ENCODE measurements around the gene COG5. TPM values are rescaled to one million over a fixed set of nuclear protein-coding genes. Genes with fewer than 3 reads are reported as not detected.

The COG5 gene
- total and polyA plus RNA-seq, 2 of the 4 experiments (the other 2 are of a cell fraction), result 18.5 to 27.4 TPM

- in situ Hi-C loops (cut with MboI; ENCODE audit: low sequenced_read_pairs), result no loop called here
- no CpG with 5 or more reads among the region's 1 CpG for WGBS, 2 experiments (ENCODE audit: extremely low coverage in 2 of 2, insufficient read length in 1 of 2)
Observed at GRCh38 chr7:107450970-107451369, 112.8 kb downstream of the COG5 start.

More at GRCh38 chr7:107450970-107451369, 112.8 kb downstream of the COG5 start:
- TF ChIP-seq NFE2L2 (IDR thresholded peaks at IDR 0.05; ENCODE audit: low read depth, low read length), result no peak
- TF ChIP-seq CEBPB (IDR thresholded peaks at IDR 0.05; ENCODE audit: low read depth, low read length), result no peak
- TF ChIP-seq BHLHE40 (IDR thresholded peaks at IDR 0.05; ENCODE audit: low read depth, low read length), result no peak
- TF ChIP-seq USF2 (IDR thresholded peaks at IDR 0.05; ENCODE audit: low read depth, low read length), result no peak
- TF ChIP-seq RAD21 (IDR thresholded peaks at IDR 0.05; ENCODE audit: low read length), result no peak
- TF ChIP-seq RCOR1 (IDR thresholded peaks at IDR 0.05; ENCODE audit: insufficient replicate concordance, low read length), result no peak
- no peak for TF ChIP-seq MAZ (IDR thresholded peaks at IDR 0.05; ENCODE audit: borderline replicate concordance, low read depth, low read length)
- no peak for TF ChIP-seq ELK1 (IDR thresholded peaks at IDR 0.05; ENCODE audit: borderline replicate concordance, low read depth, low read length)
- H3K56ac ChIP-seq (ENCODE audit: extremely low read depth, insufficient read depth, low read length), result no peak overlapping the region
- H2BK15ac ChIP-seq (ENCODE audit: low read depth, low read length), result no peak overlapping the region
- H3K36me3 ChIP-seq (ENCODE audit: control insufficient read depth, insufficient read depth, low read length), result no peaks in the 10 kb centered on the region
- H3K4me3 ChIP-seq (ENCODE audit: insufficient read depth, low read depth, low read length), result no peak overlapping the region
- H3K9me3 ChIP-seq (ENCODE audit: control insufficient read depth, insufficient read depth, low read length), result no peaks in the 10 kb centered on the region
- H2AK5ac ChIP-seq (ENCODE audit: low read depth, low read length), result no peak overlapping the region
- H4K8ac ChIP-seq (ENCODE audit: low read depth in 2 of 2, low read length in 2 of 2), result no peak overlapping the region
- no peak overlapping the region for H4K5ac ChIP-seq (ENCODE audit: low read depth, low read length)
- no peak overlapping the region for H3K23ac ChIP-seq (ENCODE audit: low read depth, low read length)
- H2AFZ ChIP-seq (replicated peaks; ENCODE audit: low read length, poor library complexity), result no peak overlapping the region
- no peak overlapping the region for H3K18ac ChIP-seq (ENCODE audit: low read depth, low read length)
- no TSS peak for BruUV-seq (replicated peaks)
- intact Hi-C loops (cut with micrococcal nuclease) (no loop called here), dilution Hi-C loops (cut with HindIII; ENCODE audit: low sequenced_read_pairs, unreplicated experiment) (loop anchor here (25.0 kb wide), 1 partner anchor 261 kb away; no protein-coding TSS in a partner anchor)
- no peak overlapping the region for H3K4ac ChIP-seq (ENCODE audit: low read depth, low read length)
- H2AK9ac ChIP-seq (replicated peaks; ENCODE audit: low read depth, low read length, poor library complexity), result no peak overlapping the region
- H3K9me1 ChIP-seq (ENCODE audit: insufficient read depth, low read length), result no peaks in the 10 kb centered on the region
- H2BK20ac ChIP-seq (ENCODE audit: low read depth, low read length), result no peak overlapping the region
- DNase-seq (no peak), ATAC-seq (ENCODE audit: low read depth) (no peak)
- H2BK120ac ChIP-seq (ENCODE audit: low read depth, low read length), result no peak overlapping the region
- ChIA-PET CTCF (no interaction called here), POLR2A (ENCODE audit: unreplicated experiment) (no interaction called here)
- H4K20me1 ChIP-seq (ENCODE audit: insufficient read depth, low read length), result no peaks in the 10 kb centered on the region
- H3K4me1 ChIP-seq (ENCODE audit: control insufficient read depth, insufficient read depth, low read length), result no peaks in the 10 kb centered on the region
- H2BK5ac ChIP-seq (ENCODE audit: low read depth, low read length, poor library complexity, severe bottlenecking), result no peak overlapping the region
- no peak overlapping the region for H3K14ac ChIP-seq (replicated peaks; ENCODE audit: low read depth, low read length)
- H3K79me1 ChIP-seq (ENCODE audit: low read depth in 1 of 2, low read length in 2 of 2), result peaks cover 9 to 16% of the 10 kb centered on the region in 2 experiments; a peak in 3 of 4 replicates
- no peaks in the 10 kb centered on the region for H3K27me3 ChIP-seq (ENCODE audit: control insufficient read depth, insufficient read depth, low read length)
- no peak overlapping the region for H3K27ac ChIP-seq (ENCODE audit: insufficient read depth, low read length)
- no peak overlapping the region for H4K91ac ChIP-seq (ENCODE audit: insufficient read depth, low read depth, low read length)
- H3K9ac ChIP-seq (ENCODE audit: low read depth, low read length), result no peak overlapping the region
- H3K4me2 ChIP-seq (ENCODE audit: low read depth, low read length), result no peak overlapping the region

Measured in IMR-90 (cell line).